D341Med (cell line): ENCODE results near the gene C22orf42.
"Not testable (repeated sequence)": the region's sequence is repeated elsewhere in the genome, so short reads cannot be mapped to it uniquely, and the experiment has no call there.

Experiments used
- DNase-seq: peaks from one replicate; pipeline ENCODE4 v3.0.0; 2012; ENCODE audit warnings: low spot score

C22orf42 gene

GRCh38 chr22:32158712-32159533 is at the start of gene C22orf42:
Gene C22orf42 (minus strand): TSS chr22:32159303. CDS start chr22:32159215, 88 bp downstream.
- DNase-seq = no peak

- DNase-seq = no peak
Observed at GRCh38 chr22:32208681-32209080, 49.6 kb upstream of the C22orf42 start.

GRCh38 chr22:32207971-32208480 is 48.9 kb upstream of the C22orf42 start:
- no peak for DNase-seq

- no peak for DNase-seq
Observed at GRCh38 chr22:32206774-32207758, 48.0 kb upstream of the C22orf42 start.

GRCh38 chr22:32205974-32206773 is 47.1 kb upstream of the C22orf42 start:
- peak; percentile 49 for DNase-seq

- DNase-seq = peak; percentile 88
Observed at GRCh38 chr22:32204856-32205722, 46.0 kb upstream of the C22orf42 start, which contains the start of gene RFPL2. Gene RFPL2 (minus strand): TSS chr22:32205073. CDS start chr22:32202451, 2,622 bp downstream.

- DNase-seq = peak; percentile 77
Observed at GRCh38 chr22:32204040-32204855, 45.1 kb upstream of the C22orf42 start.

- DNase-seq = peak; percentile 61
Observed at GRCh38 chr22:32203181-32204039, 44.3 kb upstream of the C22orf42 start.

GRCh38 chr22:32202539-32203180 is 43.6 kb upstream of the C22orf42 start:
- DNase-seq = peak; percentile 62

GRCh38 chr22:32202161-32202538 is 43.0 kb upstream of the C22orf42 start:
- DNase-seq = no peak

GRCh38 chr22:32200752-32201151 is 41.6 kb upstream of the C22orf42 start:
- DNase-seq = no peak

- DNase-seq = no peak
Observed at GRCh38 chr22:32199961-32200360, 40.9 kb upstream of the C22orf42 start.

- no peak for DNase-seq
Observed at GRCh38 chr22:32199341-32199740, 40.2 kb upstream of the C22orf42 start.

GRCh38 chr22:32197553-32198226 is 38.6 kb upstream of the C22orf42 start:
- not testable (repeated sequence) for DNase-seq

- DNase-seq = not testable (repeated sequence)
Observed at GRCh38 chr22:32195900-32196299, 36.8 kb upstream of the C22orf42 start.

GRCh38 chr22:32193346-32193745 is 34.2 kb upstream of the C22orf42 start:
- not testable (repeated sequence) for DNase-seq

- not testable (repeated sequence) for DNase-seq
Observed at GRCh38 chr22:32191021-32191420, 31.9 kb upstream of the C22orf42 start.
